ENCODE results near the gene DYSF. TPM values are rescaled to one million over a fixed set of nuclear protein-coding genes. Genes with fewer than 3 reads are reported as not detected.

The DYSF gene
- total and polyA plus RNA-seq, 7 donors: 38.3 to 208 (median 109) TPM

GRCh38 chr2:71505086-71505769 is 51.9 kb downstream of the DYSF start:
- 22 to 30% (median 25%) methylated on average over 9 of the region's 9 CpGs for WGBS, 3 donors
- intact Hi-C loops (cut with DNase I): no loop called here
- no peak for TF ChIP-seq CTCF (IDR thresholded peaks at IDR 0.05)
- peak overlapping the region; percentile 70 for H3K27ac ChIP-seq
- DNase-seq (peak; percentile 40 to 70), ATAC-seq (peak in 3 of 4 donors; percentile 4 to 48 (median 35))
- H3K9me3 ChIP-seq: no peaks in the 10 kb centered on the region
- H3K27me3 ChIP-seq (ENCODE audit: insufficient read depth in 3 of 3, low read length in 2 of 3): no peaks in the 10 kb centered on the region
- peaks cover 0 to 15% of the 10 kb centered on the region in 2 donors for H3K36me3 ChIP-seq (ENCODE audit: insufficient read depth in 1 of 2, low read depth in 1 of 2)
- no peak overlapping the region for H3K4me3 ChIP-seq
- peaks cover 43% of the 10 kb centered on the region for H3K4me1 ChIP-seq

DNA sequence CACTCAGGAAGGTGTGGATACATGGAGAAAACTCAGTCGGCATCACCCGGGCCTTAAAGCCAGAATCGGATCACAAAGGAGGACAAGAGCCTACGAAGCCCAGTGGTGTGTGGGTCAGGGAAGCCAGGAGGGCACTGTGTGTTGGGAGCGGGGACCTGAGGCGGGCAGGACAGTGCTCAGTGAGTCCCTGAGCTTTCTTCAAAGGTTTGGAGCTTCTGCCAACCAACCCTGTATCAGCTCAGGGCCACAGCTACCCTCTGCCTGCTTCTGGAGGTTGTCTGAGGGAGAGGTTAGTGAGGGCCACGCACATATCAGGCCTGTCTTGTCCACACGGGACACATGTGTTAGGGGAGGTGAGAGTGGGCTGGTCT is 52.4 kb downstream of the DYSF start:
- no peak for ATAC-seq
- WGBS, 3 donors: 64 to 75% (median 64%) methylated on average over 8 of the region's 8 CpGs

DNA sequence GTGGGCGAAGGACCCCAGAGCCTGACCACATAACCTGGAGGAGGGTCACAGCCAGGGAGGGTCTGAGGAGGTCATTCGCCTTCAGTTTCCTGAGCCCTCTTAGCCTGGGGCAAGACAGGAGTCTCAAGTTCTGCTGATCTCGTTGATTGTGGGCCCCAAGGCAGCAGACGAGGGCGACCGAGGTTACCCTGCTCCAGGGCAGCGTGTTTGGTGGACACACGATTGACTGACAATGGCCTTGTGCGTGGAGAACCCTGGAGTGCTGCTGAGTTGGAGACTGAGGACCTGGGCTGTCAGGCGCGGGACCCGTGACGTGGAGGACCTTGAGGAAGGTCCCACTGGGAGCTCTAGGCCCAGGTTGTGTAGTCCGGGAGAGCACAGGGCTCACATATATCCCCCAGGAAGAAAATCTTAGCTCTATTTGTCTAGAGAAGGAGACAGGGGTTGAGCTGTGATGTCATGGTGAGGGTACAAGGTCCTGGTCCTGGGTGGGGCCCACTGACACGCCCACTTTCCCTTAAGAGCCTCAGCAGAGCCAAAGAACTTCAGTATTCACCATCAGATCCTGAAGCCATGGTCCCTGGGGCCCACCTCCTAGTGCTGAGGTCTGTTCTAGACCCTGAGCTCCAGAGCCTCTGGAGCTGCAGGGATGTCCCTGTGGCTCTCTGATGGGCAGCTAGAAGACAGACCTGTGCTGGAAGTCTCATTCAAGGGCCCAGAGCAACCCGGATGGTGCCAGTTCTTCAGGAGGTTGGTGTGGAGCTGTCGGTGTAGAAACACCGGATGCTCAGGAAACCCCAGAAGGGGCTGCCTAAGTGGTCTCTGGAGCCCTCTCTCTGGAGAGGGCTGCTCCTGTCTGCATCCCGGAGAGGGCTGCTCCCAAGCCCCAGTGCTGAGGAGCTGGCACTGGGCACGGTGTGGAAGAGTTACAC is 53.1 kb downstream of the DYSF start:
- H3K4me3 ChIP-seq: no peak overlapping the region
- H3K4me1 ChIP-seq: peaks cover 42% of the 10 kb centered on the region
- no peak for TF ChIP-seq CTCF (IDR thresholded peaks at IDR 0.05)
- ATAC-seq (no peak), DNase-seq (no peak)
- H3K27me3 ChIP-seq (ENCODE audit: insufficient read depth in 3 of 3, low read length in 2 of 3): no peaks in the 10 kb centered on the region
- intact Hi-C loops (cut with DNase I): loop anchor here in 1 of 2 donors (2.0 kb wide), 1 partner anchor 44 kb away; no protein-coding TSS in a partner anchor
- 77 to 84% (median 81%) methylated on average over 20 of the region's 20 CpGs for WGBS, 3 donors
- no peaks in the 10 kb centered on the region for H3K9me3 ChIP-seq
- H3K36me3 ChIP-seq (ENCODE audit: insufficient read depth in 1 of 2, low read depth in 1 of 2): peaks cover 0 to 21% of the 10 kb centered on the region in 2 donors
- H3K27ac ChIP-seq: peak overlapping the region; percentile 11

More for the DNA sequence above, 52.4 kb downstream of the DYSF start:
- Histone ChIP-seq H3K4me1 (peaks cover 42% of the 10 kb centered on the region), H3K27ac (peak overlapping the region; percentile 70), H3K4me3 (no peak overlapping the region), H3K27me3 (ENCODE audit: insufficient read depth in 3 of 3, low read length in 2 of 3) (no peaks in the 10 kb centered on the region), H3K9me3 (no peaks in the 10 kb centered on the region), H3K36me3 (ENCODE audit: insufficient read depth in 1 of 2, low read depth in 1 of 2) (peaks cover 0 to 15% of the 10 kb centered on the region in 2 donors)
- intact Hi-C loops (cut with DNase I): loop anchor here in 1 of 2 donors (2.0 kb wide), 1 partner anchor 43 kb away; no protein-coding TSS in a partner anchor
- no peak for TF ChIP-seq CTCF (IDR thresholded peaks at IDR 0.05)
- DNase-seq: no peak

DNA sequence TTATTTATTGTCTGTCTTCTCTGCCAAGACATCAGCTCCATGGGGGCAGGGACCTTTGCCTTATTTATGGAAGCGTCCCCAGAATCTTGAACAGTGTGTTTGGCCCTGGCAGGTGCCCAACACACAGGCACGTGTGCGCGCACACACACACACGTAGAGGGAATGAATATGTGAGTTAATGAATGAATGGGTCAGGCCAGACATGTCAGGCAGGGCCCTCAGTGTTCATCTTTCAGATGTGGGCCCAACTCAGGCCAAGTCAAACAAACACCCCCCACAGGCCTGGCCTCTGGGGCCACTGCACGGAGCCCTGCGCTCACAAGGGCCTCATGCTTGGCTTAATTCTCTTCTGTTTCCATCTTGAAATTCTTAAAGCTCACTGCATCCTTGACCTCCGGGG is 54.1 kb downstream of the DYSF start:
- DNase-seq (no peak), ATAC-seq (no peak)
- intact Hi-C loops (cut with DNase I): loop anchor here in 1 of 2 donors (2.0 kb wide), 1 partner anchor 45 kb away; no protein-coding TSS in a partner anchor
- no peaks in the 10 kb centered on the region for H3K27me3 ChIP-seq (ENCODE audit: insufficient read depth in 3 of 3, low read length in 2 of 3)
- H3K27ac ChIP-seq: peak overlapping the region; percentile 2
- no peak overlapping the region for H3K4me3 ChIP-seq
- H3K4me1 ChIP-seq: peaks cover 37% of the 10 kb centered on the region
- H3K9me3 ChIP-seq: no peaks in the 10 kb centered on the region
- TF ChIP-seq CTCF (IDR thresholded peaks at IDR 0.05): no peak
- 65 to 74% (median 67%) methylated on average over 8 of the region's 8 CpGs for WGBS, 3 donors
- H3K36me3 ChIP-seq (ENCODE audit: insufficient read depth in 1 of 2, low read depth in 1 of 2): peaks cover 0 to 29% of the 10 kb centered on the region in 2 donors

All from psoas muscle (tissue), 8 donors.